Choroid plexus epithelial cell (primary cell): ENCODE measurements around the gene TRIM34.

ENCODE experiments used
- DNase-seq: peaks from one replicate; pipeline ENCODE4 v3.0.0-alpha.2; 2010; ENCODE audit warnings: low read depth
- H3K4me3 ChIP-seq: 2 replicates; pipeline ENCODE4 v1.5.1; 2011; ENCODE audit warnings: low read depth, mild to moderate bottlenecking, control low read depth, low read length, moderate library complexity
- TF ChIP-seq, protein P1 (sequence below): conservative IDR thresholded peaks from 2 replicates; pipeline ENCODE4 v1.5.1; 2011; ENCODE audit warnings: low read depth, mild to moderate bottlenecking, control low read depth, inconsistent platforms, low read length, moderate library complexity

TRIM34 gene

DNA sequence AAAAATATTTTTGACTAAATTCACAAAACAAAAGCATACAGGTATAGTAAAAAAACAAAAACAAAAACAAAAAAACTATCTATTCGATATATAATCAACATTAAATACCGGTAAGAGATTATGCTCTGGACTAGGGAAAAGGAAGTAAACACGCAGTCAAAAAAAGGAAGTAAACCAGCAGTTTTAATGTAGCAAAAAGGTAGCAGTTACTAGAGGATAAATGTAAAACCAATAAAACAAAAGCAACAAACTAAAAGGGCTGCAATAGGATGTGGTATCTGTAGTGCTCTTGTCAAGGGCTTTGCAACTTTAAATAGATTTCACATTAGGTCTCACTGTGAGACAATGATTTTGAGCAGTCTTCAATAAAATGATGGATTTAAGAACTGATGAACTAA, 67.2 kb downstream of the TRIM34 start:
- DNase-seq, result no peak
- H3K4me3 ChIP-seq, result no peak overlapping the region
- TF ChIP-seq, protein P1, sequence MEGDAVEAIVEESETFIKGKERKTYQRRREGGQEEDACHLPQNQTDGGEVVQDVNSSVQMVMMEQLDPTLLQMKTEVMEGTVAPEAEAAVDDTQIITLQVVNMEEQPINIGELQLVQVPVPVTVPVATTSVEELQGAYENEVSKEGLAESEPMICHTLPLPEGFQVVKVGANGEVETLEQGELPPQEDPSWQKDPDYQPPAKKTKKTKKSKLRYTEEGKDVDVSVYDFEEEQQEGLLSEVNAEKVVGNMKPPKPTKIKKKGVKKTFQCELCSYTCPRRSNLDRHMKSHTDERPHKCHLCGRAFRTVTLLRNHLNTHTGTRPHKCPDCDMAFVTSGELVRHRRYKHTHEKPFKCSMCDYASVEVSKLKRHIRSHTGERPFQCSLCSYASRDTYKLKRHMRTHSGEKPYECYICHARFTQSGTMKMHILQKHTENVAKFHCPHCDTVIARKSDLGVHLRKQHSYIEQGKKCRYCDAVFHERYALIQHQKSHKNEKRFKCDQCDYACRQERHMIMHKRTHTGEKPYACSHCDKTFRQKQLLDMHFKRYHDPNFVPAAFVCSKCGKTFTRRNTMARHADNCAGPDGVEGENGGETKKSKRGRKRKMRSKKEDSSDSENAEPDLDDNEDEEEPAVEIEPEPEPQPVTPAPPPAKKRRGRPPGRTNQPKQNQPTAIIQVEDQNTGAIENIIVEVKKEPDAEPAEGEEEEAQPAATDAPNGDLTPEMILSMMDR, result no peak
